Right hindlimb (tissue), 1 donor: Measurements from ENCODE around the gene MYOM3.
"Not testable (repeated sequence)": the region's sequence is repeated elsewhere in the genome, so short reads cannot be mapped to it uniquely, and the experiment has no call there.

Experiments
- DNase-seq: peaks from one replicate; pipeline ENCODE4 v3.0.0-alpha.2; 2018

The MYOM3 gene

GRCh38 chr1:24069817-24070216, 42.1 kb downstream of the MYOM3 start:
- DNase-seq: no peak

- DNase-seq: no peak
These were observed 44.0 kb downstream of the MYOM3 start for GRCh38 chr1:24067978-24068377.

GRCh38 chr1:24065304-24065703, 46.6 kb downstream of the MYOM3 start:
- no peak for DNase-seq

- no peak for DNase-seq
These were observed 49.7 kb downstream of the MYOM3 start for GRCh38 chr1:24062221-24062620.

- no peak for DNase-seq
These were observed 51.5 kb downstream of the MYOM3 start for GRCh38 chr1:24060482-24060881.

GRCh38 chr1:24058671-24059455, 53.1 kb downstream of the MYOM3 start:
- DNase-seq: no peak

- no peak for DNase-seq
These were observed 54.8 kb downstream of the MYOM3 start for GRCh38 chr1:24057171-24057570.

- DNase-seq: no peak
These were observed 56.3 kb downstream of the MYOM3 start for GRCh38 chr1:24055681-24056080.

- no peak for DNase-seq
These were observed 59.7 kb downstream of the MYOM3 start for GRCh38 chr1:24052220-24052619.

- no peak for DNase-seq
These were observed 60.6 kb downstream of the MYOM3 start for GRCh38 chr1:24051206-24051945.

- no peak for DNase-seq
These were observed 62.2 kb downstream of the MYOM3 start for GRCh38 chr1:24049733-24050132.

GRCh38 chr1:24048894-24049293, 63.0 kb downstream of the MYOM3 start:
- not testable (repeated sequence) for DNase-seq

- no peak for DNase-seq
These were observed 63.6 kb downstream of the MYOM3 start for GRCh38 chr1:24048205-24048869.

GRCh38 chr1:24047110-24047477, 64.8 kb downstream of the MYOM3 start:
- DNase-seq: no peak

- DNase-seq: no peak
These were observed 66.2 kb downstream of the MYOM3 start for GRCh38 chr1:24045771-24046170.

- DNase-seq: not testable (repeated sequence)
These were observed 67.3 kb downstream of the MYOM3 start for GRCh38 chr1:24044672-24045071.

GRCh38 chr1:24043345-24044032, 68.4 kb downstream of the MYOM3 start:
- no peak for DNase-seq

GRCh38 chr1:24042315-24042714, 69.6 kb downstream of the MYOM3 start:
- DNase-seq: no peak

GRCh38 chr1:24036088-24036487, 75.8 kb downstream of the MYOM3 start:
- DNase-seq: no peak

- no peak for DNase-seq
These were observed 79.0 kb downstream of the MYOM3 start for GRCh38 chr1:24032981-24033380.

GRCh38 chr1:24030976-24031516, 80.9 kb downstream of the MYOM3 start:
- DNase-seq: not testable (repeated sequence)

- DNase-seq: no peak
These were observed 84.0 kb downstream of the MYOM3 start for GRCh38 chr1:24027838-24028468.
